DND-41 (cell line): Measurements from ENCODE around the gene SLC31A1.
"Not testable (repeated sequence)": the region's sequence is repeated elsewhere in the genome, so short reads cannot be mapped to it uniquely, and the experiment has no call there.

Experiments used
- ATAC-seq: fragments of 200-7000 bp; cut with Tn5 transposase; 3 replicates; pipeline ENCODE4 v1.9.1; 2021; ENCODE audit warnings: low read depth; ENCODE audit not compliant: insufficient read depth
- DNase-seq: peaks from one replicate; pipeline ENCODE4 v3.0.0-alpha.2; 2020
- H2AFZ ChIP-seq: 2 replicates; pipeline ENCODE4 v1.6.0; 2012; ENCODE audit warnings: low read depth, low read length
- H3K27ac ChIP-seq: 2 replicates; pipeline ENCODE4 v1.5.1; 2012; ENCODE audit warnings: low read length, inconsistent platforms
- H3K27me3 ChIP-seq: fragments of 200-600 bp; sonication (generic); 2 replicates; pipeline ENCODE4 v1.6.0; 2012; ENCODE audit warnings: low read length, mild to moderate bottlenecking, inconsistent platforms; ENCODE audit not compliant: insufficient read depth, poor library complexity
- H3K36me3 ChIP-seq: 2 replicates; pipeline ENCODE4 v1.5.1; 2012; ENCODE audit warnings: low read length, inconsistent platforms; ENCODE audit not compliant: insufficient read depth
- H3K4me1 ChIP-seq: 2 replicates; pipeline ENCODE4 v1.5.1; 2012; ENCODE audit warnings: mild to moderate bottlenecking, low read length; ENCODE audit not compliant: insufficient read depth
- H3K4me2 ChIP-seq: 2 replicates; pipeline ENCODE4 v1.6.0; 2012; ENCODE audit warnings: mild to moderate bottlenecking, moderate library complexity, low read length, inconsistent platforms; ENCODE audit not compliant: insufficient read depth
- H3K4me3 ChIP-seq, 2 experiments: fragments of 200-600 bp in 1 of 2; shearing (Covaris generic) in 1 of 2; 2 replicates each; pipeline ENCODE4 v1.5.1; 2012 to 2016; ENCODE audit warnings: inconsistent platforms in 2 of 2, low read length in 2 of 2, mild to moderate bottlenecking in 2 of 2, low read depth in 1 of 2, moderate library complexity in 1 of 2
- H3K79me2 ChIP-seq: 2 replicates; pipeline ENCODE4 v1.6.0; 2012; ENCODE audit warnings: low read length, inconsistent platforms; ENCODE audit not compliant: insufficient read depth
- H3K9ac ChIP-seq: 2 replicates; pipeline ENCODE4 v1.6.0; 2012; ENCODE audit warnings: low read depth, mild to moderate bottlenecking, inconsistent platforms, low read length, moderate library complexity
- H3K9me3 ChIP-seq: 2 replicates; pipeline ENCODE4 v1.5.1; 2012; ENCODE audit warnings: low read length, moderate library complexity, mild to moderate bottlenecking, inconsistent platforms; ENCODE audit not compliant: insufficient read depth, severe bottlenecking
- H4K20me1 ChIP-seq: 2 replicates; pipeline ENCODE4 v1.6.0; 2012; ENCODE audit warnings: low read length; ENCODE audit not compliant: insufficient read depth
- CTCF ChIP-seq: IDR thresholded peaks from 2 replicates; pipeline ENCODE4 v1.5.1; 2012; ENCODE audit warnings: borderline replicate concordance, low read length, moderate library complexity, mild to moderate bottlenecking; ENCODE audit not compliant: poor library complexity, severe bottlenecking; ENCODE audit errors: extremely low read depth
- EZH2 ChIP-seq: IDR thresholded peaks from 3 replicates; pipeline ENCODE4 v1.6.1; 2012; ENCODE audit warnings: borderline replicate concordance, low read depth, mild to moderate bottlenecking, moderate library complexity, low read length, inconsistent platforms; ENCODE audit not compliant: severe bottlenecking

SLC31A1 gene

GRCh38 chr9:113293285-113293878 lies 72.0 kb downstream of the SLC31A1 start:
- Histone ChIP-seq H3K9me3 (no peaks in the 10 kb centered on the region), H3K27me3 (no peaks in the 10 kb centered on the region), H3K27ac (no peak overlapping the region), H4K20me1 (0 out of 2 replicates have a peak, but pooled peaks cover 3% of the 10 kb centered on the region), H3K79me2 (no peaks in the 10 kb centered on the region), H3K9ac (no peak overlapping the region), H3K4me2 (no peak overlapping the region), H3K36me3 (peaks cover 52% of the 10 kb centered on the region), H2AFZ (no peak overlapping the region), H3K4me3 (no peak overlapping the region), H3K4me1 (no peaks in the 10 kb centered on the region)
- TF ChIP-seq EZH2 (no peak), CTCF (no peak)
- ATAC-seq (no peak), DNase-seq (no peak)

- H3K79me2 ChIP-seq, DNase-seq, H3K4me2 ChIP-seq: not testable (repeated sequence)
These were observed 74.9 kb downstream of the SLC31A1 start for GRCh38 chr9:113296247-113296646.

GRCh38 chr9:113296796-113297558 lies 75.6 kb downstream of the SLC31A1 start:
- no peak overlapping the region for H3K4me2 ChIP-seq
- H3K79me2 ChIP-seq, result no peaks in the 10 kb centered on the region
- no peak overlapping the region for H3K9ac ChIP-seq
- TF ChIP-seq CTCF (no peak), EZH2 (no peak)
- H3K4me3 ChIP-seq, result no peak overlapping the region
- no peak overlapping the region for H2AFZ ChIP-seq
- no peaks in the 10 kb centered on the region for H3K9me3 ChIP-seq
- no peak for DNase-seq
- peaks cover 16% of the 10 kb centered on the region for H3K36me3 ChIP-seq
- no peaks in the 10 kb centered on the region for H3K27me3 ChIP-seq
- ATAC-seq, result no peak
- no peaks in the 10 kb centered on the region for H4K20me1 ChIP-seq
- no peaks in the 10 kb centered on the region for H3K4me1 ChIP-seq
- no peak overlapping the region for H3K27ac ChIP-seq

More at GRCh38 chr9:113296247-113296646, 74.9 kb downstream of the SLC31A1 start:
- not testable (repeated sequence) for H3K9ac ChIP-seq, H4K20me1 ChIP-seq, H2AFZ ChIP-seq, ATAC-seq, H3K9me3 ChIP-seq, H3K27ac ChIP-seq, H3K27me3 ChIP-seq, H3K4me3 ChIP-seq, H3K4me1 ChIP-seq
- peaks cover 24% of the 10 kb centered on the region for H3K36me3 ChIP-seq

- H3K4me2 ChIP-seq, result no peak overlapping the region
- DNase-seq (no peak), ATAC-seq (no peak)
- no peak for TF ChIP-seq EZH2
- TF ChIP-seq CTCF, result no peak
- H2AFZ ChIP-seq, result no peak overlapping the region
- H3K4me3 ChIP-seq, result no peak overlapping the region
- no peaks in the 10 kb centered on the region for H3K79me2 ChIP-seq
- no peaks in the 10 kb centered on the region for H3K4me1 ChIP-seq
- no peaks in the 10 kb centered on the region for H4K20me1 ChIP-seq
- no peaks in the 10 kb centered on the region for H3K27me3 ChIP-seq
- no peak overlapping the region for H3K9ac ChIP-seq
- peaks cover 3% of the 10 kb centered on the region; the same call in 1 of the 2 replicates for H3K36me3 ChIP-seq
- no peak overlapping the region for H3K27ac ChIP-seq
- no peaks in the 10 kb centered on the region for H3K9me3 ChIP-seq
These were observed 77.0 kb downstream of the SLC31A1 start for GRCh38 chr9:113298311-113298710.
